Measurements from ENCODE around the gene SELENON. TPM values are rescaled to one million over a fixed set of nuclear protein-coding genes. Genes with fewer than 3 reads are reported as not detected.
A peak's percentile ranks its signal among the peaks of the same experiment; 100 is the strongest.

Gene SELENON
- polyA plus RNA-seq, 1 of the 3 experiments (the other 2 are of a cell fraction) = 56.2 TPM

GRCh38 chr1:25771221-25772114, 28.5 kb upstream of the SELENON start:
- Histone ChIP-seq H4K20me1 (ENCODE audit: insufficient read depth) (no peaks in the 10 kb centered on the region), H2AFZ (ENCODE audit: low read depth) (no peak overlapping the region), H3K27ac (ENCODE audit: low read depth in 2 of 2, low read length in 1 of 2) (peak overlapping the region in 1 of 2 experiments; percentile 87; a peak in 2 of 4 replicates), H3F3A (replicated peaks; ENCODE audit: insufficient read depth) (no peaks in the 10 kb centered on the region), H3K27me3 (ENCODE audit: insufficient read depth) (no peaks in the 10 kb centered on the region), H3K9ac (no peak overlapping the region), H3K4me1 (ENCODE audit: control insufficient read depth in 1 of 2, insufficient read depth in 2 of 2, low read depth in 1 of 2, low read length in 1 of 2) (peaks cover 0 to 76% of the 10 kb centered on the region in 2 experiments; a peak in 1 of 4 replicates), H3K9me2 (no peaks in the 10 kb centered on the region), H3K4me2 (no peak overlapping the region), H3K9me3 (no peaks in the 10 kb centered on the region), H3K36me3 (replicated peaks in 1 of 2; ENCODE audit: control insufficient read depth in 1 of 2, insufficient read depth in 2 of 2, low read length in 1 of 2) (no peaks in the 10 kb centered on the region), H3K79me2 (ENCODE audit: insufficient read depth) (no peaks in the 10 kb centered on the region), H3K4me3 (ENCODE audit: low read depth in 2 of 2, low read length in 1 of 2) (no peak overlapping the region)
- 64% methylated on average over 34 of the region's 34 CpGs for WGBS (ENCODE audit: low lambda C conversion rate)
- peak; percentile 87 for DNase-seq
- ChIA-PET POLR2A (no interaction called here), CTCF (interaction anchor here (0.7 to 2.1 kb wide), 7 partner anchors 12 to 199 kb away, joined by 3 to 6 read pairs (median 4); no protein-coding TSS in a partner anchor)
- TF ChIP-seq RCOR1 (IDR thresholded peaks at IDR 0.05; ENCODE audit: low read length) = peak; percentile 60
- peak; percentile 56 for TF ChIP-seq GATA2 (CRISPR knock-in tag; IDR thresholded peaks at IDR 0.05)
- TF ChIP-seq REST (IDR thresholded peaks at IDR 0.05; ENCODE audit: low read depth, low read length) = no peak
- peak in 1 of 2 experiments; percentile 60; a peak in 2 of 4 replicates for TF ChIP-seq EP300 (IDR thresholded peaks at IDR 0.05; ENCODE audit: borderline replicate concordance in 1 of 2, low read depth in 1 of 2, low read length in 1 of 2)

GRCh38 chr1:25772164-25772563, 27.8 kb upstream of the SELENON start:
- peak overlapping the region in 1 of 2 experiments; percentile 87; a peak in 2 of 4 replicates for H3K27ac ChIP-seq (ENCODE audit: low read depth in 2 of 2, low read length in 1 of 2)
- H2AFZ ChIP-seq (ENCODE audit: low read depth) = no peak overlapping the region
- no peaks in the 10 kb centered on the region for H3F3A ChIP-seq (replicated peaks; ENCODE audit: insufficient read depth)
- 89% methylated on average over 3 of the region's 5 CpGs for WGBS (ENCODE audit: low lambda C conversion rate)
- H3K9me3 ChIP-seq = no peaks in the 10 kb centered on the region
- TF ChIP-seq TAF1 (IDR thresholded peaks at IDR 0.05; ENCODE audit: borderline replicate concordance, low read depth, low read length) = no peak
- TF ChIP-seq NRF1 (IDR thresholded peaks at IDR 0.05; ENCODE audit: low read depth, low read length) = no peak
- TF ChIP-seq REST (IDR thresholded peaks at IDR 0.05; ENCODE audit: low read depth, low read length) = no peak
- TF ChIP-seq GABPA (IDR thresholded peaks at IDR 0.05; ENCODE audit: low read depth) = no peak
- TF ChIP-seq RCOR1 (IDR thresholded peaks at IDR 0.05; ENCODE audit: low read length) = no peak
- no peak for TF ChIP-seq CTCF (IDR thresholded peaks at IDR 0.05)
- TF ChIP-seq SIN3A (IDR thresholded peaks at IDR 0.05; ENCODE audit: borderline replicate concordance, low read depth, low read length) = no peak
- TF ChIP-seq TEAD4 (IDR thresholded peaks at IDR 0.05; ENCODE audit: borderline replicate concordance, insufficient read depth) = no peak
- no peaks in the 10 kb centered on the region for H3K79me2 ChIP-seq (ENCODE audit: insufficient read depth)
- ChIA-PET CTCF (interaction anchor here (0.6 to 2.1 kb wide), 7 partner anchors 13 to 199 kb away, joined by 3 to 5 read pairs (median 3); no protein-coding TSS in a partner anchor), POLR2A (no interaction called here)
- H4K20me1 ChIP-seq (ENCODE audit: insufficient read depth) = no peaks in the 10 kb centered on the region
- H3K4me2 ChIP-seq = no peak overlapping the region
- no peaks in the 10 kb centered on the region for H3K36me3 ChIP-seq (replicated peaks in 1 of 2; ENCODE audit: control insufficient read depth in 1 of 2, insufficient read depth in 2 of 2, low read length in 1 of 2)
- no peak overlapping the region for H3K9ac ChIP-seq
- DNase-seq = no peak
- H3K4me1 ChIP-seq (ENCODE audit: control insufficient read depth in 1 of 2, insufficient read depth in 2 of 2, low read depth in 1 of 2, low read length in 1 of 2) = peaks cover 0 to 69% of the 10 kb centered on the region in 2 experiments; a peak in 1 of 4 replicates
- H3K4me3 ChIP-seq (ENCODE audit: low read depth in 2 of 2, low read length in 1 of 2) = no peak overlapping the region
- no peaks in the 10 kb centered on the region for H3K27me3 ChIP-seq (ENCODE audit: insufficient read depth)
- H3K9me2 ChIP-seq = no peaks in the 10 kb centered on the region

Data from SK-N-SH (cell line).